WTC11 (cell line): ENCODE results near the gene ZNF516. TPM values are rescaled to one million over a fixed set of nuclear protein-coding genes. Genes with fewer than 3 reads are reported as not detected.

Experiments
- ATAC-seq: fragments of 200-7000 bp; cut with Tn5 transposase; 2 replicates; pipeline ENCODE4 v1.10.0; 2021; ENCODE audit warnings: mild to moderate bottlenecking, moderate library complexity
- CTCF ChIA-PET: fragments of 300-600 bp; sonication (Branson Sonifier 250); formaldehyde crosslinking; loops from one replicate; lab custom pipeline; 2021; ENCODE audit warnings: antibody characterized with exemption; lab: Charles Lee
- POLR2A ChIA-PET: fragments of 350-600 bp; sonication (Branson Sonifier 250); formaldehyde crosslinking; loops from one replicate; lab custom pipeline; 2021; ENCODE audit warnings: antibody characterized with exemption; lab: Charles Lee
- DNase-seq: peaks from one replicate; pipeline ENCODE4 v3.0.0; 2021; ENCODE audit warnings: low spot score
- H3K27ac Mint-ChIP-seq: 2 replicates; pipeline ENCODE4 v1.8.0; 2021; ENCODE audit warnings: mixed read lengths
- H3K27me3 Mint-ChIP-seq: 2 replicates; pipeline ENCODE4 v1.8.0; 2021; ENCODE audit warnings: low read depth, mild to moderate bottlenecking, moderate library complexity, mixed read lengths
- H3K36me3 Mint-ChIP-seq: 2 replicates; pipeline ENCODE4 v1.8.0; 2021; ENCODE audit warnings: mixed read lengths
- H3K4me1 Mint-ChIP-seq: 2 replicates; pipeline ENCODE4 v1.8.0; 2022; ENCODE audit warnings: mixed read lengths
- H3K4me3 Mint-ChIP-seq: 2 replicates; pipeline ENCODE4 v1.8.0; 2021; ENCODE audit warnings: mild to moderate bottlenecking, moderate library complexity, mixed read lengths
- H3K9me3 Mint-ChIP-seq: 2 replicates; pipeline ENCODE4 v1.8.0; 2021; ENCODE audit warnings: mixed read lengths
- ATF1 ChIP-seq: sonication (generic); formaldehyde crosslinking; IDR thresholded peaks from 2 replicates; pipeline ENCODE4 v1.8.1; 2023; ENCODE audit warnings: mild to moderate bottlenecking, moderate library complexity, missing genetic modification reagents
- ATF6 ChIP-seq: sonication (generic); formaldehyde crosslinking; IDR thresholded peaks from 2 replicates; pipeline ENCODE4 v1.8.1; 2023; ENCODE audit warnings: mild to moderate bottlenecking, missing genetic modification reagents
- CDX4 ChIP-seq: fragments of 250-450 bp; sonication (Bioruptor Pico); IDR thresholded peaks from 2 replicates; pipeline ENCODE4 v1.9.0; 2021; ENCODE audit warnings: moderate library complexity, mild to moderate bottlenecking, inconsistent platforms, borderline replicate concordance
- CREB1 ChIP-seq: sonication (generic); formaldehyde crosslinking; IDR thresholded peaks from 2 replicates; pipeline ENCODE4 v1.8.0; 2023; ENCODE audit warnings: mild to moderate bottlenecking, missing genetic modification reagents
- E2F4 ChIP-seq: sonication (generic); formaldehyde crosslinking; IDR thresholded peaks from 2 replicates; pipeline ENCODE4 v1.8.1; 2022; ENCODE audit warnings: low read depth, mild to moderate bottlenecking, moderate library complexity, missing genetic modification reagents, borderline replicate concordance
- ELF4 ChIP-seq: sonication (generic); formaldehyde crosslinking; IDR thresholded peaks from 2 replicates; pipeline ENCODE4 v1.8.1; 2022; ENCODE audit warnings: low read depth, mild to moderate bottlenecking, moderate library complexity, missing genetic modification reagents
- ETV6 ChIP-seq: sonication (generic); formaldehyde crosslinking; IDR thresholded peaks from 2 replicates; pipeline ENCODE4 v1.8.1; 2022; ENCODE audit warnings: mild to moderate bottlenecking, missing genetic modification reagents
- FOXJ3 ChIP-seq: sonication (generic); formaldehyde crosslinking; IDR thresholded peaks from 2 replicates; pipeline ENCODE4 v1.9.0; 2021; ENCODE audit warnings: missing genetic modification reagents, mild to moderate bottlenecking, borderline replicate concordance
- FOXP1 ChIP-seq: sonication (generic); formaldehyde crosslinking; IDR thresholded peaks from 2 replicates; pipeline ENCODE4 v1.8.0; 2022; ENCODE audit warnings: missing genetic modification reagents, mild to moderate bottlenecking, moderate library complexity, borderline replicate concordance
- GRHL2 ChIP-seq: fragments of 250-450 bp; sonication (Bioruptor Pico); IDR thresholded peaks from 2 replicates; pipeline ENCODE4 v1.8.0; 2022; ENCODE audit warnings: mild to moderate bottlenecking, moderate library complexity; ENCODE audit not compliant: insufficient replicate concordance, severe bottlenecking
- HMGA2 ChIP-seq: fragments of 250-450 bp; sonication (Bioruptor Pico); IDR thresholded peaks from 2 replicates; pipeline ENCODE4 v1.4.0; 2021; ENCODE audit warnings: mild to moderate bottlenecking, moderate library complexity
- MLX ChIP-seq: sonication (generic); formaldehyde crosslinking; IDR thresholded peaks from 2 replicates; pipeline ENCODE4 v1.8.1; 2023; ENCODE audit warnings: mild to moderate bottlenecking, missing genetic modification reagents, moderate library complexity
- NFE2L1 ChIP-seq: sonication (generic); formaldehyde crosslinking; IDR thresholded peaks from 2 replicates; pipeline ENCODE4 v1.8.1; 2023; ENCODE audit warnings: missing genetic modification reagents
- OVOL2 ChIP-seq: fragments of 250-450 bp; sonication (Bioruptor Pico); IDR thresholded peaks from 2 replicates; pipeline ENCODE4 v1.9.0; 2021; ENCODE audit warnings: mild to moderate bottlenecking, borderline replicate concordance
- RELA ChIP-seq: sonication (generic); formaldehyde crosslinking; IDR thresholded peaks from 2 replicates; pipeline ENCODE4 v1.8.1; 2022; ENCODE audit warnings: missing genetic modification reagents, mild to moderate bottlenecking, borderline replicate concordance
- SOX15 ChIP-seq: fragments of 250-450 bp; sonication (Bioruptor Pico); IDR thresholded peaks from 2 replicates; pipeline ENCODE4 v1.9.0; 2021; ENCODE audit warnings: mild to moderate bottlenecking
- SP1 ChIP-seq: sonication (generic); formaldehyde crosslinking; conservative IDR thresholded peaks from 2 replicates; pipeline ENCODE4 v1.8.1; 2022; ENCODE audit warnings: missing genetic modification reagents
- TEAD4 ChIP-seq: sonication (generic); formaldehyde crosslinking; IDR thresholded peaks from 2 replicates; pipeline ENCODE4 v1.8.0; 2022; ENCODE audit warnings: mild to moderate bottlenecking, missing genetic modification reagents
- ZMAT4 ChIP-seq: fragments of 250-450 bp; sonication (Bioruptor Pico); IDR thresholded peaks from 2 replicates; pipeline ENCODE4 v1.9.0; 2021; ENCODE audit warnings: mild to moderate bottlenecking
- ZNF138 ChIP-seq: sonication (generic); formaldehyde crosslinking; conservative IDR thresholded peaks from 2 replicates; pipeline ENCODE4 v1.8.1; 2022; ENCODE audit warnings: mild to moderate bottlenecking, moderate library complexity, missing genetic modification reagents
- ZNF232 ChIP-seq: sonication (generic); formaldehyde crosslinking; IDR thresholded peaks from 2 replicates; pipeline ENCODE4 v1.8.0; 2022; ENCODE audit warnings: mild to moderate bottlenecking, missing genetic modification reagents
- ZNF317 ChIP-seq: sonication (generic); formaldehyde crosslinking; IDR thresholded peaks from 2 replicates; pipeline ENCODE4 v1.8.1; 2023; ENCODE audit warnings: low read depth, mild to moderate bottlenecking, moderate library complexity, missing genetic modification reagents, borderline replicate concordance
- ZNF423 ChIP-seq: fragments of 250-450 bp; sonication (Bioruptor Pico); IDR thresholded peaks from 2 replicates; pipeline ENCODE4 v2.1.2; 2022; ENCODE audit warnings: mild to moderate bottlenecking, moderate library complexity
- total RNA-seq: library from RNA; stranded (reverse); gene quantifications from 3 replicates; pipeline ENCODE4 v1.2.3, GENCODE V29; 2021
- TF ChIP-seq, protein P1 (sequence below): sonication (generic); formaldehyde crosslinking; IDR thresholded peaks from 2 replicates; pipeline ENCODE4 v1.8.0; 2023; ENCODE audit warnings: missing genetic modification reagents, mild to moderate bottlenecking, borderline replicate concordance
- TF ChIP-seq, protein P2 (sequence below): sonication (generic); formaldehyde crosslinking; IDR thresholded peaks from 2 replicates; pipeline ENCODE4 v1.8.1; 2022; ENCODE audit warnings: mild to moderate bottlenecking, moderate library complexity, missing genetic modification reagents

ZNF516 gene
- total RNA-seq, 1 experiment from 2014 or later = 58.6 TPM

GRCh38 chr18:76368976-76369375, 126.1 kb downstream of the ZNF516 start (continued):
- TF ChIP-seq TEAD4 (CRISPR knock-in tag) = no peak
- no peak for TF ChIP-seq ETV6
- no peak for TF ChIP-seq HMGA2 (CRISPR knock-in tag)
- no peak for TF ChIP-seq ZNF317 (CRISPR knock-in tag)
- TF ChIP-seq ZNF423 (CRISPR knock-in tag) = no peak
- no peak for TF ChIP-seq ZMAT4 (CRISPR knock-in tag)
- TF ChIP-seq ATF6 = no peak
- no peak for TF ChIP-seq CREB1 (CRISPR knock-in tag)
- TF ChIP-seq, protein P1, sequence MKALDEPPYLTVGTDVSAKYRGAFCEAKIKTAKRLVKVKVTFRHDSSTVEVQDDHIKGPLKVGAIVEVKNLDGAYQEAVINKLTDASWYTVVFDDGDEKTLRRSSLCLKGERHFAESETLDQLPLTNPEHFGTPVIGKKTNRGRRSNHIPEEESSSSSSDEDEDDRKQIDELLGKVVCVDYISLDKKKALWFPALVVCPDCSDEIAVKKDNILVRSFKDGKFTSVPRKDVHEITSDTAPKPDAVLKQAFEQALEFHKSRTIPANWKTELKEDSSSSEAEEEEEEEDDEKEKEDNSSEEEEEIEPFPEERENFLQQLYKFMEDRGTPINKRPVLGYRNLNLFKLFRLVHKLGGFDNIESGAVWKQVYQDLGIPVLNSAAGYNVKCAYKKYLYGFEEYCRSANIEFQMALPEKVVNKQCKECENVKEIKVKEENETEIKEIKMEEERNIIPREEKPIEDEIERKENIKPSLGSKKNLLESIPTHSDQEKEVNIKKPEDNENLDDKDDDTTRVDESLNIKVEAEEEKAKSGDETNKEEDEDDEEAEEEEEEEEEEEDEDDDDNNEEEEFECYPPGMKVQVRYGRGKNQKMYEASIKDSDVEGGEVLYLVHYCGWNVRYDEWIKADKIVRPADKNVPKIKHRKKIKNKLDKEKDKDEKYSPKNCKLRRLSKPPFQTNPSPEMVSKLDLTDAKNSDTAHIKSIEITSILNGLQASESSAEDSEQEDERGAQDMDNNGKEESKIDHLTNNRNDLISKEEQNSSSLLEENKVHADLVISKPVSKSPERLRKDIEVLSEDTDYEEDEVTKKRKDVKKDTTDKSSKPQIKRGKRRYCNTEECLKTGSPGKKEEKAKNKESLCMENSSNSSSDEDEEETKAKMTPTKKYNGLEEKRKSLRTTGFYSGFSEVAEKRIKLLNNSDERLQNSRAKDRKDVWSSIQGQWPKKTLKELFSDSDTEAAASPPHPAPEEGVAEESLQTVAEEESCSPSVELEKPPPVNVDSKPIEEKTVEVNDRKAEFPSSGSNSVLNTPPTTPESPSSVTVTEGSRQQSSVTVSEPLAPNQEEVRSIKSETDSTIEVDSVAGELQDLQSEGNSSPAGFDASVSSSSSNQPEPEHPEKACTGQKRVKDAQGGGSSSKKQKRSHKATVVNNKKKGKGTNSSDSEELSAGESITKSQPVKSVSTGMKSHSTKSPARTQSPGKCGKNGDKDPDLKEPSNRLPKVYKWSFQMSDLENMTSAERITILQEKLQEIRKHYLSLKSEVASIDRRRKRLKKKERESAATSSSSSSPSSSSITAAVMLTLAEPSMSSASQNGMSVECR (CRISPR knock-in tag) = no peak
- TF ChIP-seq, protein P2, sequence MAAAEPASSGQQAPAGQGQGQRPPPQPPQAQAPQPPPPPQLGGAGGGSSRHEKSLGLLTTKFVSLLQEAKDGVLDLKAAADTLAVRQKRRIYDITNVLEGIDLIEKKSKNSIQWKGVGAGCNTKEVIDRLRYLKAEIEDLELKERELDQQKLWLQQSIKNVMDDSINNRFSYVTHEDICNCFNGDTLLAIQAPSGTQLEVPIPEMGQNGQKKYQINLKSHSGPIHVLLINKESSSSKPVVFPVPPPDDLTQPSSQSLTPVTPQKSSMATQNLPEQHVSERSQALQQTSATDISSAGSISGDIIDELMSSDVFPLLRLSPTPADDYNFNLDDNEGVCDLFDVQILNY (CRISPR knock-in tag) = no peak
- TF ChIP-seq, all 79 proteins: peak for 0

GRCh38 chr18:76368271-76368670, 126.8 kb downstream of the ZNF516 start:
- H3K4me3 Mint-ChIP-seq = no peak overlapping the region
- H3K4me1 Mint-ChIP-seq = peaks cover 34% of the 10 kb centered on the region
- H3K36me3 Mint-ChIP-seq = peaks cover 13% of the 10 kb centered on the region
- ATAC-seq (no peak), DNase-seq (no peak)
- no peaks in the 10 kb centered on the region for H3K27me3 Mint-ChIP-seq
- ChIA-PET CTCF (no interaction called here), POLR2A (no interaction called here)
- no peaks in the 10 kb centered on the region for H3K9me3 Mint-ChIP-seq
- no peak overlapping the region for H3K27ac Mint-ChIP-seq
- TF ChIP-seq GRHL2 (CRISPR knock-in tag) (no peak), NFE2L1 (CRISPR knock-in tag) (no peak), SOX15 (CRISPR knock-in tag) (no peak), ZNF232 (CRISPR knock-in tag) (no peak), ATF6 (no peak), MLX (CRISPR knock-in tag) (no peak), E2F4 (CRISPR knock-in tag) (no peak), RELA (no peak), ZNF138 (CRISPR knock-in tag) (no peak), OVOL2 (CRISPR knock-in tag) (no peak), CDX4 (CRISPR knock-in tag) (no peak), ZNF423 (CRISPR knock-in tag) (no peak), FOXP1 (CRISPR knock-in tag) (no peak), ELF4 (no peak), SP1 (no peak), ATF1 (no peak), FOXJ3 (CRISPR knock-in tag) (no peak)
